G401 (cell line): ENCODE results near the gene TRIM29. TPM values are rescaled to one million over a fixed set of nuclear protein-coding genes. Genes with fewer than 3 reads are reported as not detected.
A peak's percentile ranks its signal among the peaks of the same experiment; 100 is the strongest.
"Not testable (repeated sequence)": the region's sequence is repeated elsewhere in the genome, so short reads cannot be mapped to it uniquely, and the experiment has no call there.

ENCODE experiments used
- DNase-seq: peaks from one replicate; pipeline ENCODE4 v3.0.0-alpha.2; 2015; ENCODE audit warnings: low spot score
- in situ Hi-C: cut with HindIII; loops from 2 replicates; pipeline ENCODE4 v1.10.0; 2016; ENCODE audit warnings: low sequenced_read_pairs, mixed read lengths
- total RNA-seq: library from RNA; depleted of rRNA; stranded (reverse); fragments of >200 nt; shearing (Covaris generic); gene quantifications from 2 replicates; pipeline ENCODE4 v1.2.3, GENCODE V29; 2014; rRNA removed

TRIM29 gene, protein sequence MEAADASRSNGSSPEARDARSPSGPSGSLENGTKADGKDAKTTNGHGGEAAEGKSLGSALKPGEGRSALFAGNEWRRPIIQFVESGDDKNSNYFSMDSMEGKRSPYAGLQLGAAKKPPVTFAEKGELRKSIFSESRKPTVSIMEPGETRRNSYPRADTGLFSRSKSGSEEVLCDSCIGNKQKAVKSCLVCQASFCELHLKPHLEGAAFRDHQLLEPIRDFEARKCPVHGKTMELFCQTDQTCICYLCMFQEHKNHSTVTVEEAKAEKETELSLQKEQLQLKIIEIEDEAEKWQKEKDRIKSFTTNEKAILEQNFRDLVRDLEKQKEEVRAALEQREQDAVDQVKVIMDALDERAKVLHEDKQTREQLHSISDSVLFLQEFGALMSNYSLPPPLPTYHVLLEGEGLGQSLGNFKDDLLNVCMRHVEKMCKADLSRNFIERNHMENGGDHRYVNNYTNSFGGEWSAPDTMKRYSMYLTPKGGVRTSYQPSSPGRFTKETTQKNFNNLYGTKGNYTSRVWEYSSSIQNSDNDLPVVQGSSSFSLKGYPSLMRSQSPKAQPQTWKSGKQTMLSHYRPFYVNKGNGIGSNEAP
- not detected in 2 replicates for total RNA-seq

GRCh38 chr11:120137611-120138521, at the start of gene TRIM29:
TSS of gene TRIM29 (minus strand) at chr11:120138113. CDS start at chr11:120138031, 82 bp downstream.
- in situ Hi-C loops = no loop called here
- DNase-seq = no peak

DNA sequence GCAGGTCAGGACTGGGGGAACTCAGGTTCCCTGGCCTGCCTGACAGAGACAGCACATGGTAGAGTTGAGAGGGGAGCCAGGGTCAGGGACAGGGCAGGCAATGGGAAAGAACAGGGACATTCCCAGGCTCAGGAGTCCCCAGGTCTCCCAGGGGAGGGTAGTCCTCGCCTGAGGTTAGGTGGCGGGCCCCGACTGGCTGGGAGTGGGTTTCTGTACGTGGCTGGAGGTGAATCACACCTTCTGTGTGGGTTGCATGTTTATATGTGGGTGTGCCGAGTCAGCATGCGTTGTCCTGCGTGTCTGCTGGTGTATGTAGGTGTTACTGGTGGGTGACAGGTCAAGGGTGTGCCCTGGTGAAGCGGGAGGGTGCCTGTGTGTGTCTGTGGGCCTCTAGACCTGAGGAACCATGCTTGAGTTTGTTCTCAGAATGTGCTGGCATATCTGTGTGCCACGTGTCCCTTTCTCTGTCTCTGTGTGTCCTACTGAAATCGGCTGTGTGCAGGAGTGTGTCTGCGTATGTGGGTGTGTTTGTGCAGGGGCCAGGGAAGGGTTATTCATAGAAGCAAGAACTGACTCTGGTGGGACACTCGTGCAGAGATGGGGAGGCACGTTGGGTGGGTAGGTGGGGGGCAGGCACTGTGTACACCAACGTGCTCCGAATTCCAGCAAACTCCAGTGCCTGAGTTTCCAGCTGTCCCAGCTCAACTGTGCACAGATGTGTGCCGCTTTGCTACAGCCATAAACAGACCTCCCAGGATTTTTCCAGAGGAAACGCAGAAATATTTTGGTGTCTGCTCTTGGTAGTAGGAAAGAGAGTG, 49.1 kb upstream of the TRIM29 start:
- DNase-seq = no peak
- in situ Hi-C loops = no loop called here

GRCh38 chr11:120186456-120186773, 48.5 kb upstream of the TRIM29 start:
- no peak for DNase-seq

DNA sequence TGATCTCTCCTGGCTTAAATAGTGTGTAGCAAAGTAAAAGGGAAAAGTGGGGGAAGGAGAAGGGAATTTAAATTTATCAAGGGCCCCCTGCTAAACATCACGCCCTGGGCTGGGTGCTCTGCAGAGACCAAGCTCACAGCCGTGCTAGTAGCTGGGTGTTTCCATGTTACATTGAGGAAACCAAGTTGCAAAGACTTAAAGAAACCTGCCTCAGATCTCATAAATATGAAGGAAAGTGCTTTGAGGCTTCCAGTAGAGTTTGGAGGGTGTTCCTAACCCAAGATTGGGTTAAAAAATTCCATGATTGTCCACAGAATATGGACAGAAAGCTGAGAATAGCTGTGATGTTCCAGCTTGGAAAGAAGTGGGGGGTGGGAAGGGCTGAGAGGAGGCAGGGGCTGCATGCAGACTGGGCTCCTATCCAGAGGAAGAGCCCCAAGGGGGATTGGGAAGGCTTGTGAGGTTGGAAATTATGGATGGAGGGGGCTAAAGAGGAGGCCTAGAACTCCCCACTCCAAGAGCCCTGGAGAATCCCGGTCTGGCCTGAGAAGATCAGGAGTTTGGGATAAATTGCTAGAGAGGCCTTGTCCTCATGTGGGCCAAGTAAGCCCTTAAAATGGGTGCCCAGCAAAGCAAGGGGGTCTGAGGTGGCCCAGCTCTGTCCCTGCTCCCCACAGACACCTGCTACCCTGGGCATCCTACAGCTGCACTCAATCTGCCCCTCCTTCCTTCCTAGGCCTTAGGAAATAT, 48.0 kb upstream of the TRIM29 start:
- no peak for DNase-seq
- in situ Hi-C loops = no loop called here

More at GRCh38 chr11:120186456-120186773, 48.5 kb upstream of the TRIM29 start:
- in situ Hi-C loops = no loop called here

DNA sequence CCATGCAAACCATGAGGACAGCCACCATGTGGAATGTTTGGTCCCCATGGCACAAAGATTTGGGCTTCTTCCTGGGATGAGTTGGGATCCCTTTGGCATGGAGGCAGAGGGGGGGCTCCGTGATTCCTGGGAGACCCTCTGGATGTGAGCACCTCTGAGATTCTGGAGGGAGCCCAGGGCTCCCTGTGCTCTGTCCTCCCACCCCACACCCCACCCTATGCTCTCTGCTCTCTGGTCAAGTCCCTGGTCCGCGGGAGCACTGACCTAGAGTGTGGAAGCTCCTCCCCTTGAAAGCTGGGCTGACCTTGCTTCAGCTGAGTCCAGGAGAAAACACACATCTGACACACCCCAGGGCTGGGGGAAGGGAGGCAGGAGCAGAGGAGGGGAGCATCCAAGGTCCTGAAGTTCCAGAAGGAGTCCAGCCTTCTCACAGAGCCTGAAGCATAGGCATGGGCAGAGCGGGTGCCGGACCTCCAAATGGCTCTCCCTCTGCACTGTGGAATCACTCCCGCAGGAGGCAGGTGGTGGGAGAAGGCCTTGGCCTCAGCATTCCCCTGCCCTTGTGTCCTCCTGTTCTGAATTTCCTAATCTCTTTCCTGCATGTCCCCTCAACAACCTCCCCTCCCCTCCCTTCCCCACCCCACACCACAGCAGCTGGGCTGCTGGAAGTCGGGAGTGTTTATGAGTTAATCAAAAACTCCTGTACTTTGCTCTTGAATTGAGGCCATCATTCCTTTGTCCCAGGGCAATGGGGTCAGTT, 47.2 kb upstream of the TRIM29 start:
- no peak for DNase-seq
- in situ Hi-C loops = no loop called here

- no peak for DNase-seq
- in situ Hi-C loops = no loop called here
Observed at GRCh38 chr11:120184371-120184945, 46.5 kb upstream of the TRIM29 start.

DNA sequence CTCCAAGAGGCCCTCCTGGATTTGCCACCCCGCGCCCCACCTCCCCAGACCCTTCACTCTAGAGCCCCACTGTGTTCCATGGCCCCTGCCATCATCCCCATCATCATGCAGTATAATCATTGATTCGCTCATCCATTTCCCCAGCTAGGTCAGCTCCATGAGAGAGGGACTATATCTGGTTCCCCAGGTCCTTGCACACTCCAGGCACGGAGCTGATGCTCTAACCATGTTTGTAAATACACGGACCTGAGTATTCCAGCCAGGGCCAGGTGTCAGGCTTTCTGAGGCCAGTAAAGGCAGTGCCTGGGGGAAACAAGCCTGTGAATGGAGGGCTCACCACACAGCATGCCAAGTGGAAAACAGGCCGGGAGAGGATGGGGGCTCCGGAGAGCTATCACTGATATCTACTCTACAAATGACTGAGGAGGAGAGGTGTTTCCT, 45.8 kb upstream of the TRIM29 start:
- in situ Hi-C loops = no loop called here
- no peak for DNase-seq

GRCh38 chr11:120182790-120183491, 45.0 kb upstream of the TRIM29 start:
- in situ Hi-C loops = no loop called here

DNA sequence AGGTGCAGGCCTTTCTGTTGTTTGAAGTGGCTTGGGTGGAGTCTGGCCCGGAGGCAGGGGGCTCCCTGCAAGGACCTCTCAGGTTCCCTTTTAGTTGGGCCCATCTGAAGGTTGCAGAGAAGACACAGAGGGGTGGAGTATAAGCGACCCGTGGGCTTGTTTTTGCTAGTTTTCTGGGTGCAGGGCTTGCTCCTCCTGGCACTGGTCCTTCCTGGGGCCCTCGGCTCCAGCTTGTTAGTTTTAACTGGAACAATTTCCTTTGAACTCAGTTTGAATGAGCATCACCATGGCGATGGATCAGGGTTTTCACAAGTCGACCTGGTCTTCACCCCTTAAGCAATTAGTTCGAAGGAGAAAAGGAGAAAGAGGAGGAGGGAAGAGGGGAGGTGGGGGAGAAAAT, 44.5 kb upstream of the TRIM29 start:
- no peak for DNase-seq
- in situ Hi-C loops = no loop called here

More at GRCh38 chr11:120182790-120183491, 45.0 kb upstream of the TRIM29 start:
- DNase-seq = peak; percentile 8

- in situ Hi-C loops = no loop called here
- DNase-seq = no peak
Observed at GRCh38 chr11:120181376-120181975, 43.6 kb upstream of the TRIM29 start.

DNA sequence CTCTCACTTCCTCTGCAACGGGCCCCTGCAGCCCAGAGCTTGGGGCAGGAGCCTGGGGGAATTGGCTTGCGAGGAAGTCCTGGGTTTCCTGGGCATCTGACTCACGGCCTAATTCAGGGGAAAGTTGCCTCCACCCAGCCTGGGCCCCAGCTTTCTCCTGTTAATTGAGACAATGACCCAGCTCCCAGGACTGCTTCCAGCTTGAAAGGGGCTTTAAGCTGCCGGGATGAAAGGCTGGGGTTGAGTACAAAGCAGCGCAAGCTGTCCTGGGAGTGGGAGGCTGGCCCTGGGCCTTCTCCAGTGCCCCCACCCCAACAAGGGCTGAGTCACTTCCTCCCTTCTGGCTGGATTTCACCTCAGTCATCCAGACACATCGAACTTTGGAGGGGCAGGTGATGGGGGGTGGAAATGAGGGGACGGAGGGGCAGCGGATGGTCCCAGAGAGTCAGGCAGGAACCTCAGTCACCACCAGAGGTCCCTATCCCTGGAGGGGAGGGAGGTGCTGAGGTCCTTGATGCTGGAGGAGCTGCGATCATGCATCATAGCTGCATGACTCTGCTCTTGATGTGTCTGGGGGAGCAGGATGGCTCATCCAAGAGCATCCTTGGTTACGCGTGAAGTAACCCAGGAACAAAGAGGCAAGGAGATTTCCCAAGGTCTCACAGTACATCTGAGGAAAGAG, 42.8 kb upstream of the TRIM29 start:
- in situ Hi-C loops = no loop called here

GRCh38 chr11:120180063-120180462, 42.1 kb upstream of the TRIM29 start:
- in situ Hi-C loops, DNase-seq: not testable (repeated sequence)

More for the DNA sequence above, 42.8 kb upstream of the TRIM29 start:
- no peak for DNase-seq

DNA sequence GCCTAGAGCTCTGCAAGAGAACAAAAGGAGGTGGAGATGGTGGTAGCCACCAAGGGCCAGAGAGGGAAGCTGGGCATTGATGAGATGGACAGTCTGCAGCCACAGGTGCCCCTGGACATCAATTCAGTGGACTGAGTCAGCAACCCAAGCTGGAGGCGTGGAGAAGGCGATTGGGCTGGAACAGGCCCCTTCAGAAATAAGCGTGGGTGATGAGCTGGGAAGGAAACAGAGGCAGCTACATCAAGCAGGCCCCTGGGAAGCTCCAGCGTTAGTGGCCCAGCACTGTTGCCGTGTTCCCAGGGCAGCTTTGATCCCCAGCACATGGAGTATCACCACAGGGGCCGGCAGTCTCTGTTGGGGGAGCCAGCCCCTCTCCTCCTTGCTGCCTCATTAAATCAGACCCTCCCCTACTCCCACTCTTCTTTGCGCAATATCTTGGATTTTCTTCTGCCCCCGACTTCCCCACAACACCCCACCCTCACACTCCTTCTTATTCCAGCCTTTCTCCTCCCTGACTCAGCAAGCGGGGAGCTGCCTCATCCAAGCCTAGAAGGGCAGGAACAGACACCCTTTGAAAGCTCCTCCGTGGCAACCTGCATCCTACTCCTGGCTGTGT, 41.3 kb upstream of the TRIM29 start:
- in situ Hi-C loops = no loop called here
- DNase-seq = no peak

GRCh38 chr11:120178561-120179056, 40.7 kb upstream of the TRIM29 start:
- in situ Hi-C loops = no loop called here
- no peak for DNase-seq

GRCh38 chr11:120174866-120175265, 37.0 kb upstream of the TRIM29 start:
- in situ Hi-C loops = no loop called here
- no peak for DNase-seq
